Measurements from ENCODE around the gene MITF. TPM values are rescaled to one million over a fixed set of nuclear protein-coding genes. Genes with fewer than 3 reads are reported as not detected.

MITF gene
- total RNA-seq, 1 experiment from 2014 or later = 0.21 TPM

DNA sequence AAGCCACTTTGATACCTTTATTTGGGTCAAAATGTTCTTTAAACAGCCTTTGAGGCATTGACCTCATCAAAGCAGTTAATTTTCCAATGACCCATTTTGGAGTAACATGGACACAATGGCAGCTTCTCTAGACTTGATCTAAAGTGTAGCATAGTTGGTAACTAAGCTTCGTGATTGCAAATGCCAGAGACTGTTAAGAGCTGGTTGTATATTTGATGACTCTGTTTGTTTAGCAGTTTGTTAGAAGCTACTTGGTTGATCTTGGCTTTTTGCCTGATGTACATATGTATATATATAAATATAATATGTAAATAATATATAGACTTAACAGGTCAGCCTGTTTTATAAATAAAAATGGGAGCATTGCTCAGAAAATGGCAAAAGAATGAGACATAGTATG is 68.4 kb downstream of the MITF start:
- no peak overlapping the region for H3K4me3 ChIP-seq (ENCODE audit: insufficient read depth, low read depth, low read length)
- no peak for DNase-seq
- H3K27me3 ChIP-seq (ENCODE audit: control insufficient read depth, insufficient read depth, low read length) = no peaks in the 10 kb centered on the region
- H3K36me3 ChIP-seq (replicated peaks; ENCODE audit: control insufficient read depth, insufficient read depth, low read length) = no peaks in the 10 kb centered on the region

DNA sequence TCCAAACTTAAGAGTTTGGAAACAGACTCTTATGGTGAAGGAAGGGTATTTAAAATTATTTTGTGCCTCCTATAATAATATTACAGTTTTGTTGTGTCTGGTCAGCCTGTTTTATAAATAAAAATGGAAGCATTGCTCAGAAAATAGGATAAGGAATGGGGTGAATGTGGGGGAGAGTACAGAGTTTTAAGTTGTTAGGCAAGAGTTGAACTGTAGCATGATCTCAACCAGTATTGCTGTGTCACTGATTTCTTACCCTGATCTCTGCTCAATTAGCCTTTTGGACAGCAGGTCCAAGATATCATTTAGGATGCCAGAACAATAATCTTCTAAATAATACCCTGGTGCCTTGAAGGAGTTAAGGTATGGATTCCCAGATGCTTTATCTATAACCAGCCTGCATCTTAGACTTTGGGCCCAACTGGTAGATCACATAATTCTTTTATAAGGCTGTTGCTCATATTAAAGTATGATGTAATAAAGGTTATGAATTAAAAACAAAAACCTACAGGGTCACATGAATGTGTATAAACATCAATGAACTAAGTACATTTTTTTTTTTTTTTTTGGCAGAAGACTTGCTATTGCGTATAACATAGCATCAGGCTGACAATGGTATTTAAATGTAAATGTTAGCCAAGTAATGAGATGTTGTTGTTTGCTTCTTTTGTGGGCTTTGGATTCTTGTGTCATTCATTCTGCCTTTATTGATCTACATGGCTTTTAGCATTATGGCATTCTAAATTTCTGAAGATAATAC is 70.0 kb downstream of the MITF start:
- no peak for DNase-seq
- H3K4me3 ChIP-seq (ENCODE audit: insufficient read depth, low read depth, low read length) = no peak overlapping the region
- no peaks in the 10 kb centered on the region for H3K27me3 ChIP-seq (ENCODE audit: control insufficient read depth, insufficient read depth, low read length)
- H3K36me3 ChIP-seq (replicated peaks; ENCODE audit: control insufficient read depth, insufficient read depth, low read length) = no peaks in the 10 kb centered on the region

DNA sequence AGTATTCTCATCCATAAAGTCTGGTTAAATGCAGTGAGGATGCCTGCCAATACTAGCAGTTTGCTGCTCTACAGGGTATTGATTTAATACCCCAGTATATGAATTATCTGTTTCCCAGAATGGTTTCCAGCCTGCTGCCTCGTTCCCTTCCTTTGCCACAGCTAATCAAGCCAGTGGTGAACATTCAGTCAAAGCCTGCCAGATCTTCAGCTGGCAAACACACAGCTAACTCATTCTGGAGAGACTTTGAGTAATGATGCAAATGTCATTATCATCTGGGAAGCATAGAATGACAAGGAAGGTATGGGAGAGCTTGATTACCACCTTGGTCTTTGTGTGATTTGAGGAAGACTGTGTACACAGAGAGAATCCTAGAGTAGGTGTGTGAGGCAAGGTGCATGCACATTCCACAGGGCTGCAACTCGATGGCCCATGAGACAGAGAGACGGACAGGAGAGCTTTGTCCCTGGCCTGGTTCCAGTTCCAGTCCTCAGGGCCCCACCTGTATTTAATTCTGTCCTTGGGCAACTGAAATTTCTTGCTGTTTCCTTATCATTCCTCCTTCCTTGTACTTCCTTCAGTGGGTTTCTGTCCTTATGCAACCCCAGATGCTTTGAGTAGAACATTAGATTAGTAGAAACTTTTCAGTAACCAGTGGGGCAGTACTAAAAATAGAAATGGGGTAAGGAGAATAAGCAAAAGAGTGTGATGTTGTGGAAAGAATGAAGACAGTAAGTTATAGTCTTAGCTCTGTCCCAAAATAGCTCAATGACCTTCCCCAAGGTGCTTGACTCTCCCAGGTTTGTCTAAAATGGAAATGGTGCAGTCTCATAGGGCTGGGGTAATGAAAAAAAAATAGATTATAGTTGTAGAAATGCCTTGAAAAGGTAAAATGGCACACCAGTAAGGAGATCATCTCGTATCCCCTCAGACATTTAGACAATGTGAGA is 72.5 kb downstream of the MITF start:
- H3K27me3 ChIP-seq (ENCODE audit: control insufficient read depth, insufficient read depth, low read length) = no peaks in the 10 kb centered on the region
- no peaks in the 10 kb centered on the region for H3K36me3 ChIP-seq (replicated peaks; ENCODE audit: control insufficient read depth, insufficient read depth, low read length)
- no peak overlapping the region for H3K4me3 ChIP-seq (ENCODE audit: insufficient read depth, low read depth, low read length)
- no peak for DNase-seq

DNA sequence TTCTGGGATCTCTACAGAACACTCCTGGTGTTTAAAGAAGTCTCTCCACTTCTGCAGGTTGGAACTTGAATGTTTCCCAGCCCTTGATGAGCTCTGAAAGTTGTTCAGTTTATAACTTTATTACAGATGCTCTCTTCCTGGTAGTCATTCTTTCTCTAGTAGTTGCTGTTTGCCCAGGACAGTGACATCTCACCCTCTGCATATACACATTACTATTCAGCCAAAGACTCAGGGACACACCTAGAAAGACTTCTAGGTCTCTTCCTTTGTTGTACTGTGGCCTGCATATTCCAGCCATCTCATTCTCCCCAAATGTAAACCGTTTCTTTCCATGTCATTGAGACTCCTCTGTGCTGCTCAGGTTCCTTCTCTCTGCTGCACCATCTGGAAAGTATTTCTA is 76.7 kb downstream of the MITF start:
- H3K27me3 ChIP-seq (ENCODE audit: control insufficient read depth, insufficient read depth, low read length) = no peaks in the 10 kb centered on the region
- no peak for DNase-seq
- no peak overlapping the region for H3K4me3 ChIP-seq (ENCODE audit: insufficient read depth, low read depth, low read length)
- no peaks in the 10 kb centered on the region for H3K36me3 ChIP-seq (replicated peaks; ENCODE audit: control insufficient read depth, insufficient read depth, low read length)

DNA sequence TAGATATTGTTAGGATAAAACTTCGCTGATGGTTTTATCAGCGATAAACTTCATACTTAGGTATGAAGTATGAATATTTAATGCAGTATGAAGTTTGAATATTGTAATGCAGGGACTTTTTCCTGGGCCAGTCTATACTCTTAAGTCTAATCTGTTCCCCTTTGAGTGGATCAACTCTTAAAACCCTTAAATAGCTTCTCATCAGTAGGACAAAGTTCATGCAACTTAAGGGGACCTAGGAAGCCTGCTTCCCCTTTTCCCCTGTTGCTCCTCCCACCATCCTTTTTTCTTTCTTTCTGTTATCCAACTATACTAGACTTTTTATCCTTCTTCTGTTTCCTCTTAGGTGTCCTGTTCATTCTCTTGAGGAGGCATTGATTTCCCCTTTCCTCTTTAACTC is 78.7 kb downstream of the MITF start:
- Histone ChIP-seq H3K4me3 (ENCODE audit: insufficient read depth, low read depth, low read length) (no peak overlapping the region), H3K27me3 (ENCODE audit: control insufficient read depth, insufficient read depth, low read length) (no peaks in the 10 kb centered on the region), H3K36me3 (replicated peaks; ENCODE audit: control insufficient read depth, insufficient read depth, low read length) (no peaks in the 10 kb centered on the region)
- no peak for DNase-seq

DNA sequence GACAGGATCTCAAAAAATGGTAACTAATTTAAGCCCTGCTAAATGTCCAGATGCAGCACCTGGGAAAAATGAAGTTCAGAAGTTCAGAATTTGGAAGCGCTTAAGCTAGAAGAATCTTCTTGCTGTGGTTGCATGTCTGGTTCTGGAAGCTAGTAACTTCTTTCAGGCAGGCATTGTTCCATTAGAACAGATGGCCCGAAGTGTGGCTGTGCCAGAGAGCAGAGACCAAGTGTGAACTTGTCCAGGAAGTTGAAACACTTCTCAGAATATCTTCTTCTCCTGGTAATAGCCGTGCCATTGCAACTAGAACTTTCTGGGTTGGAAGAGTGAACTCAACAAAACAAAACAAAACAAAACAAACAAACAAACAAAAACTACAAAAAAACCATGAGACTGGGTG is 80.0 kb downstream of the MITF start:
- Histone ChIP-seq H3K36me3 (replicated peaks; ENCODE audit: control insufficient read depth, insufficient read depth, low read length) (no peaks in the 10 kb centered on the region), H3K4me3 (ENCODE audit: insufficient read depth, low read depth, low read length) (no peak overlapping the region), H3K27me3 (ENCODE audit: control insufficient read depth, insufficient read depth, low read length) (no peaks in the 10 kb centered on the region)
- DNase-seq = no peak

DNA sequence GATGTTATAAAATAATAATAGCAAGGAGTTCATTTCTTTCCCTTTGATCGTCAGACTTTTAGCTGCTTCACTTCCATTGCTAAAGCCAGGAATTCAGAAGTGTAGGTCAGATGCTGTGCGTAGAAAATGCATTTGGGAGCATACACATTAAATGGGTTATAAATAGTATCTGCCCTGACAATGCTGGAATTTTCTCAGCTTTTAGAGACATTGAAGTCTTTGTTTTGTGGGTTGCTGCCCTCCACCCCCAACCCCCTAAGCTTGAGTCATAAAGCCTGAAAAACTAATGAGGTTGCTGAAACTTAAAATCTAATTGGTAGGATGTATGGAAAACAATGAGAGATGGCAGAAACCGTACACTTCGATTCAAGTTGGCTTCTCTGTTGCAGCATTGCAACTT is 81.9 kb downstream of the MITF start:
- DNase-seq = no peak
- Histone ChIP-seq H3K27me3 (ENCODE audit: control insufficient read depth, insufficient read depth, low read length) (no peaks in the 10 kb centered on the region), H3K4me3 (ENCODE audit: insufficient read depth, low read depth, low read length) (no peak overlapping the region)

DNA sequence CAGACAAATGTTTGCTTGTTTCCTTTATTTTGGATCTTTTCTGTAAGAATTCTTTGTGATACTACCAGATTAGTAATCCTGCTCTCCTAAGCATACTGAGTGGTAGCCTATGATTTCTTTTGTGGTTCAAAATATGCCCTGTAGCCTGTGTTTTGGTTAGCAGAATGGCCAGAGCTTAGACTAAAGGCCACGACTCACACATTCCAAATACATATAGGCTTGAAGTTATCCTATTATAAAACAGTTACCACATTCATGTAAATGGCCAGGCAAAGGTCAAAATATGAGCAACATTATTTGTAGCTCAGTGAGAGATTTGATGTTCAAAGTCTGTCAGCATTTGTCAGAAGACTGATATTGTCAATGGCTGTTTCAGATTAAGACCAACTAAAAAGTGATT is 84.5 kb downstream of the MITF start:
- Histone ChIP-seq H3K27me3 (ENCODE audit: control insufficient read depth, insufficient read depth, low read length) (no peaks in the 10 kb centered on the region), H3K4me3 (ENCODE audit: insufficient read depth, low read depth, low read length) (no peak overlapping the region), H3K36me3 (replicated peaks; ENCODE audit: control insufficient read depth, insufficient read depth, low read length) (no peaks in the 10 kb centered on the region)
- DNase-seq = no peak

More for the DNA sequence above, 81.9 kb downstream of the MITF start:
- no peaks in the 10 kb centered on the region for H3K36me3 ChIP-seq (replicated peaks; ENCODE audit: control insufficient read depth, insufficient read depth, low read length)

DNA sequence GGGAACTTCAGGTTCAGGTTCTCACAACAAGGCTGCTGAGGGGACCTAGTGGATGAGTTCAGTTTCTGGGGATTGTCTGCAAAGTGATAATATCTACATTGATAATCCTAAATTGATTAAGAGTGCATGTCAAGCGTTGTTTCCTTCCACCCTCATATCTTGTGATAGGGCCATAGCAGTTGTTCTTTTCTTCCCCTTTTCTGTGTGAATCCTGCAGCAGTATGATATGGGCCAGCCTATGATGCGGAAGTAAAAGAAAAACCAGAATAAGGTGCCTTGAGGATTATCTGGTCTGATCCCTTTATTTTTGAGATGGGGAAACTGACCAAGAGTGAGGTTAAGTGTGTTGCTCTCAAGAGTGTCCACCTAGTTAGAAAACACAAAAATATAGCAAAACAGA is 86.2 kb downstream of the MITF start:
- H3K27me3 ChIP-seq (ENCODE audit: control insufficient read depth, insufficient read depth, low read length) = no peaks in the 10 kb centered on the region
- H3K4me3 ChIP-seq (ENCODE audit: insufficient read depth, low read depth, low read length) = no peak overlapping the region
- H3K36me3 ChIP-seq (replicated peaks; ENCODE audit: control insufficient read depth, insufficient read depth, low read length) = no peaks in the 10 kb centered on the region
- no peak for DNase-seq

DNA sequence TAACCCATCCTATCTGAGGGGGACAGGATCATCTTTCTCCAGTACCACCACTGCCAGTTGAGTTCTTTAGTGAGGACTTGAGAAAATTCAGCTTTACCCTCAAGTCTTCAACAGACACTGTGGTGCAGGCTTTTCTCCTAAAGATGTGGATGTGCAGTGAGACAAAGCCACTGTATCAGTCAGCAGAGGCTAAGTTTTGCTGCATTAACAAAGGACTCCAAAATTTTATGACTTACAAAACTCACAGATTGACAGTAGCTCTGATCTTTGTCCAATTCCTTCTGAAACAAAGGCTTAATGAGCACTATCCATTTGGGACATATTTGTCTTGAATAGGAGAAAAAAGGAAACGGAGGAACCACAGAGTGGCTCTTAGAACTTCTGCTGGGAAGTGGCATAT is 87.9 kb downstream of the MITF start:
- Histone ChIP-seq H3K36me3 (replicated peaks; ENCODE audit: control insufficient read depth, insufficient read depth, low read length) (no peaks in the 10 kb centered on the region), H3K27me3 (ENCODE audit: control insufficient read depth, insufficient read depth, low read length) (no peaks in the 10 kb centered on the region), H3K4me3 (ENCODE audit: insufficient read depth, low read depth, low read length) (no peak overlapping the region)
- DNase-seq = no peak

DNA sequence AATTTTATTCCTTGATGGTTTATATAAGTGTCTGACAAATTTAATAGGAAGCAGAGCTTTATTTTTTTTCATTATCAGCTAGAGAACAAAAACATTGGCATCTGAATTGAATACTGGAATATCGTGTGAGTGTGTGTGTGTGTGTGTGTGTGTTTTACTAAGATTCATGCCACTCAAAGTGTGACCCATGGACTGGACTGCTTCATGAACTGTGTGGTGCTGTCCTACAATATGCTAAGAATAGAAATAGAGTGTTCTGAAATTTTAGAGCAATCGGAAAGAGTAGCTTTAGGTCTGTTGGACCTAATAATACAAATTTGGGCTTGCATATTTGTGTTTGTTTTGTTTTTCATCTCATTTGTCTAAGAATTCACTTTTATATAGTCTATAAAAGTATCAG is 89.6 kb downstream of the MITF start:
- H3K4me3 ChIP-seq (ENCODE audit: insufficient read depth, low read depth, low read length) = no peak overlapping the region
- DNase-seq = no peak
- no peaks in the 10 kb centered on the region for H3K36me3 ChIP-seq (replicated peaks; ENCODE audit: control insufficient read depth, insufficient read depth, low read length)
- H3K27me3 ChIP-seq (ENCODE audit: control insufficient read depth, insufficient read depth, low read length) = no peaks in the 10 kb centered on the region

DNA sequence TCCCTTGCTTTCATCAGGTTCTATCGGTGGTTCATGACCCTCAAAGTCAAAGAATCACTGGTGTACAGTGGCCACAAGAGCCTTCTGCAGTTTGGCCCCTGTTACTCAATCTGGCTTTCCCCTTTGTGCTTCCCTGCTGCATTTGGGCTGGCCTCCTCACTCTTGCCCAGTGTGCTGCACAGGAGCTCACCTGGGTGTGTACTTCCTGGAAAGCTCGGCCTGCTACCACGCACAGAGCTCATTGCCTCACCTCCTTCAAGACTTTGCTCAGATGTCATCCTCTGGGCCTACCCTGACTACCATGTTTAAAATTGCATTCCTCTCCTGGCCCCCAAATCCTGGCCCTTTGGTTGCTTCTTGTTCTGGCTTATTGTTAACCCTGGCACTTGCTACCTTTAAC is 90.9 kb downstream of the MITF start:
- no peaks in the 10 kb centered on the region for H3K27me3 ChIP-seq (ENCODE audit: control insufficient read depth, insufficient read depth, low read length)
- DNase-seq = no peak
- no peaks in the 10 kb centered on the region for H3K36me3 ChIP-seq (replicated peaks; ENCODE audit: control insufficient read depth, insufficient read depth, low read length)
- H3K4me3 ChIP-seq (ENCODE audit: insufficient read depth, low read depth, low read length) = no peak overlapping the region

DNA sequence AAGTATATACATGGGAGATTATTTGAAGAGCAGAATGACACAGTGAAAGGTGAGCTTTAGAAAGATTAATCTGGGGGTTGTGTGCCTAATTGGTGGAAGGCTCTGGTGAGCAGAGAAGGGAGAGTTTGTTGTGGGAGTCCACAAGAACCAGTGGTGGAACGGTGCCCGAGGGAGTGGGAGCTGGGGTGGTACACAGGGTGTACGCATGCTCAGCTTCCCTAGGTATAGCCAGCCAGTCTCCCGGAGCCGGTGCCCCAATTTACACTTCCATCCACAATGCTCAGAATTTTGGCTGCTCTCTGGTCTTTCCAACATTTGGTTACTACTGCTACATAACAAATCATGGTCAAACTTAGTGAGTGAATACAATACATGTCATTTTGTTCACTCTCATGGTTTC is 92.5 kb downstream of the MITF start:
- H3K4me3 ChIP-seq (ENCODE audit: insufficient read depth, low read depth, low read length) = no peak overlapping the region
- H3K36me3 ChIP-seq (replicated peaks; ENCODE audit: control insufficient read depth, insufficient read depth, low read length) = no peaks in the 10 kb centered on the region
- no peaks in the 10 kb centered on the region for H3K27me3 ChIP-seq (ENCODE audit: control insufficient read depth, insufficient read depth, low read length)
- DNase-seq = no peak

DNA sequence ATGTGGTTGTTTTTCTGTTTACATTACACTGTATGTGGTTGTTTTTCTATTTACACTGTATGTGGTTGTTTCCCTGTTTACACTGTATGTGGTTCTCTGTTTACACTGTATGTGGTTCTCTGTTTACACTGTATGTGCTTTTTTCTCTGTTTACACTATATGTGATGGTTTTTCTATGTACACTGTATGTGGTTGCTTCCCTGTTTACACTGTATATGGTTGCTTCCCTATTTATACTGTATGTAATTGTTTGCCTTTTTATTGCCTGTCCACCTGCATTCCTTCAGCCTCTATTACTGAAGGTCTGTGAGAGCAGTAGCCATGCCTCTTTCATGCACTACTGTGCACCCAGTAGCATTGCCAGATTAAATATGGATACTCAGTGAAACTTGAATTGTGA is 94.3 kb downstream of the MITF start:
- Histone ChIP-seq H3K4me3 (ENCODE audit: insufficient read depth, low read depth, low read length) (no peak overlapping the region), H3K27me3 (ENCODE audit: control insufficient read depth, insufficient read depth, low read length) (no peaks in the 10 kb centered on the region), H3K36me3 (replicated peaks; ENCODE audit: control insufficient read depth, insufficient read depth, low read length) (no peaks in the 10 kb centered on the region)
- DNase-seq = no peak

DNA sequence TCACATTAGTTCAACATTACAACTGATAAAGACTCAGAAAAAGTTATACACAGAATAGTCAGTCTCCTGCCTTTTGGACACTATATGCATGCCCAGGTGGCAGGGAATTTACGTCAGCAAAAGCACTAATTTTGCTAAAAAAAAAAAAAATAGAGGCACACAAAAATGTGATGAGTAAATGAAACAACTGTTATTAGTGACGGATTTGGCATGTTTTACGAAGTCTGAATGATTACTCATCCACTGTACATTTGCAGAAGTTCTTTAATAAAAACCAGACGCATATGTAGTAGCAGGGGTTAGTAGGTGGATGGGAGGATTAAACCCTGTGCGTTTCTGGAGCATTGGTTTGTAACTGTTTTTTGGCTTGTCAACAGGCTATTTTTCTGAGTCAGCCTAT is 99.0 kb downstream of the MITF start:
- Histone ChIP-seq H3K4me3 (ENCODE audit: insufficient read depth, low read depth, low read length) (no peak overlapping the region), H3K36me3 (replicated peaks; ENCODE audit: control insufficient read depth, insufficient read depth, low read length) (no peaks in the 10 kb centered on the region), H3K27me3 (ENCODE audit: control insufficient read depth, insufficient read depth, low read length) (no peaks in the 10 kb centered on the region)
- DNase-seq = no peak
